ENCODE results near the gene NOS1.

- TF ChIP-seq REST (IDR thresholded peaks at IDR 0.05; ENCODE audit: borderline replicate concordance) = no peak
- no peak for TF ChIP-seq CTCF (IDR thresholded peaks at IDR 0.05; ENCODE audit: poor library complexity, severe bottlenecking)
- TF ChIP-seq EP300 (conservative IDR thresholded peaks at IDR 0.05; ENCODE audit: poor library complexity, severe bottlenecking) = no peak
- TF ChIP-seq EZH2 (IDR thresholded peaks at IDR 0.05; ENCODE audit: borderline replicate concordance, insufficient read depth, low read length, poor library complexity, severe bottlenecking) = no peak
- no peak for TF ChIP-seq MXI1 (conservative IDR thresholded peaks at IDR 0.05; ENCODE audit: poor library complexity, severe bottlenecking)
- TF ChIP-seq POLR2AphosphoS5 (IDR thresholded peaks at IDR 0.05) = no peak
Observed at GRCh38 chr12:117207675-117208074, 153.8 kb downstream of the NOS1 start.
